Activated CD8-positive, alpha-beta memory T cell treated with anti-CD3 and anti-CD28 coated beads for 1 hour (primary cell): ENCODE measurements around the gene PXYLP1.

Experiments
- DNase-seq, 2 donors: peaks; one replicate each; pipeline ENCODE4 v3.0.0-alpha.2; 2020; ENCODE audit warnings: low read depth in 1 of 2; ENCODE audit errors: extremely low read depth in 1 of 2

The PXYLP1 gene

DNA sequence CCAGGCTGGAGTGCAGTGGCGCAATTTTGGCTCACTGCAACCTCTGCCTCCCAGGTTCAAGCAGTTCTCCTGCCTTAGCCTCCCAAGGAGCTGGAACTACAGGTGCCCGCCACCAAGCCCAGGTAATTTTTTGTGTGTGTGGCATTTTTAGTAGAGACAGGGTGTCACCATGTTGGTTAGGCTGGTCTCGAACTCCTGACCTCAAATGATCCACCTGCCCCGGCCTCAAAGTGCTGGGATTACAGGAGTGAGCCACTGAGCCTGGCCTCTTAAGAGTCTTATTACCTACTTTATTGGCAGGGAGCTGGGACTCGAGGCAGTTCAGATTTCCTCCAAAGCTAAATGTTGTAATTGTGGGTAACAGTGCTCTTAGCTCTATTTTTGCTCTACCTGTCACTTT, 16.4 kb downstream of the PXYLP1 start:
- no peak for DNase-seq

DNA sequence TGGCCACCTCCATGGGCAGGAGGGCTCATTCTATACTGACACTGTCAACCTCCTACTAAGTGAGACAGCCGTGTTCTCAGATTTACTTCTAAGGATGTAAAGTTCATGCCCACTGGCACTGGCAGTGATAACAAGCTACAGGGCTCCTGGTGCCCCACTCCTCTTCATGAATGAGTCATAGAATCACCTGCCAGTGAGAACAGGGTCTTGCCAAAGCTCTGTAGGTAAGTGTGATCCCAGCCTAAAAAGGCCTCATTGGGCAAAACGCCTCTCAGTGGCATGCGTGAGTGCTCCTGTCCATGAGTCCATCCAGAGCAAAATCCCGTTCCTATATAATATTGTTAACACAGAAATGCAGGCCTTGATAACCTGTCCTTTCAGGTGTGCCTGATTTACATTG, 17.4 kb downstream of the PXYLP1 start:
- no peak for DNase-seq

DNA sequence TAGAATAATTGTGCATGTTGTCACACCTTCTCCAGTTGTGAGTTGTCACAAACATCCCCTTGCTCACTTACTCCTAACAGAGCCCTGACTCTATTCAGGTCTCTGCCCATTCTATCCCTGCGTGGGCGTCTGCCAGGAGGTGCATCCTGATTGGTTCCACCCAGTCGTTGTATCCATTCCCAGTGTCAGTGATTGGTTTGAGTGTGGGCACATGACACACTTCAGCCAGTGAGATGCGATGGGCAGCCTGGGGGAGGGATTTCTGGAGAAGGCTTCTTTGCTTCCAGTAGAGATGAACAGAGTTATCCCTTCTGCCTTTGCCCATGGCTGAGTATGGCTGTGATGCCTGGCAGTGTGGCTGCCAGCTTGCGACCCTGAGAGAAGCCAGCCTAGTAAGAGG, 18.7 kb downstream of the PXYLP1 start:
- no peak for DNase-seq

DNA sequence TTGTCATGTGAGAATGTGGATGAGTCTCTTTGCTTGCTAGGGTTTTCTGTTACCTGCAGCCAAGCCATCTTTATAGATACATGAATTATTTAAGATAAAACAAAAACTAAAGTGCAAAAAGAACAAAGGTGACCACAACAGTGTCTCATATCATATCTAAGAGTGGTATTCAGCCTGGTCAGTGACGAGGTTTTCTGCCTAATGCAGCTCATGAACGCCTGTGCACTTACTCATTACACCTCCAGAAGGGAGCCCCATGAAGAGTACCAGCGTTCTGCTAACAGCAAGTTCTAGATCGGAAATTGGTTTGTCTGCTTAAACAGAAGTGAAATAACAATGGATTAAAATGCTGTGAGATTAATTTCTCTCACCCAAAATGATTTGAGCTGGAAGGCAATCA, 19.2 kb downstream of the PXYLP1 start:
- DNase-seq, result no peak

DNA sequence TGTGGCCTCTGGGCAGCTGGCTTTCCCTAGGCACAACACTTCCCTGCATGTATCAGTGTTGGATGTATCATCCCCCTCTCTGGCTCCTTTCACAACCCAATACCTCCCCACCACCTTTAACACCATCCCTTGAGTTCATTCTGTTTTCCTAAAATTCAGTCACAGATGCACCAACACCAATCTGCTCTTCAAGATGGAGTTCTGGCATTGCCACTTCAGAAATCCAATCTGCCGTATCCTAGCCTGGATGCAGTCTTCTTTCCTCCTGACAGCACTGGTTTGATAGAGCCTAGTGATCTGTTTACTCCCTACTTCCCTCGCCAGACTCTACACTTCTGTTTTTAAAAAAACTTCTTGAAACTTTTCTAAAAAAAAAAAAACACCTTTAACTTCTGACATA, 21.7 kb downstream of the PXYLP1 start:
- DNase-seq, result no peak

DNA sequence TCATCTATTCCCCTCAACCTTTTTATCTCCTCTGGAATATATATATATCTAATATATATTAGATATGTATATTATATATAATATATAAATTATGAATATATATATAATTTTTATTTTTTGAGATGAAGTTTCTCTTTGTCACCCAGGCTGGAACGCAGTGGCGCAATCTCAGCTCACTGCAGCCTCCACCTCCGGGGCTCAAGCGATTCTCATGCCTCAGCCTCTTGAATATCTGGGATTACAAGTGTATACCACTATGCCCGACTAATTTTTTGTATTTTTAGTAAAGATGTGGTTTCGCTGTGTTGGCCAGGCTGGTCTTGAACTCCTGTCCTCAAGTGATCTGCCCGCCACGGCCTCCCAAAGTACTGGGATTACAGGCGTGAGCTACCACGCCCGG, 22.2 kb downstream of the PXYLP1 start:
- DNase-seq, result no peak

DNA sequence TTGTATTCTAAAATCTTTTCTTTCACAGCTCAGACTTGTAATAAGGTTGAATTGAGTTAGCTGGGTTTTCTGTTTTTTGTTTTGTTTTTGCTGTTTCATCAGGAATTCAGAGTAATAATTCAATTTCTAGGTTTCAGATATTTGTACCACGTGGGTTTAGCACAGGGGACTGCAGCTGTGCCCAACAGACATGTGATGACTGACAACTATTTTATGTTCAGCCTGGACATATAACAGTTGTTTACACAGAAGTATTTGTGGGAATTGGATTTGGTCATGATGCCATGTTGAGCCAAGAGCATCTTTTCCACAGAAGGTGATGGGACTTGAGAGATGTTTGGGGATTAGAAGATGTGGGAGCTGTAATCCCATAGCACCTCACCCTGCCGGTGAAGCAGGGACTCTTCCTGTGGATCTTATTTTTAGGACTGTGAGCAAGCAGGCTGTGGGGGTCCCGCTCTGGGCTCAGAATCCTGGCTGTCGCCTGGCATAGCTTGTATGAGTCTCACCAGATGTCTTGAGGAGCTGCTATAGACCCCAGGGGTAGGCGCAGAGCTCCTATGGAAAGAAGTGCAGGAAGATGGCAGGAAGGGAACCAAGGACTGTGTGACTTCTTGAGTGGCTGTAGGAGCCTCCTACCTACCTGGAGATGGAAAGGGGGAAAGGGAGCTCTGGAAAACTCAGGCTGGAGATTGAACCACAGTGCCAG, 23.7 kb downstream of the PXYLP1 start:
- DNase-seq, result no peak

DNA sequence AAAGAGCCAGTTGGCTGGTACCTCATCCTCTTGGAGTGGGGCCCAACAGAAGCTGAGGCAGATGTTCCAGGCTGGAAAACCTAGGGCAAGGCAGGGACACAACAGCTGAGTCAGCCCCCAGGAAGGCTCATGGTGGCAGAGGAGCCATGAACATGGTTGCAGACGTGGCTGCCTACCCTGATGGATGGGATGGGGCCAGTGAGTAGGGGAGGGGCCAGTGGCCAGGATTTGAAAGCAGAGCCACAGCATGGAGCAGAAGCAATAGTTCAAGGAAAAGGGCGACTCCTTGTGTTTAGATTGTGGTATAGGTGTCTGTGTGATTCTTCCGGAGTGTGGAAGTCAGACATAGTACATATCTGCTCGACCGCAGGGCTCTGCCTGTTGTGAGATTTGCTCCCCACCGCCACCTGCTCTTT, 24.2 kb downstream of the PXYLP1 start:
- no peak for DNase-seq

DNA sequence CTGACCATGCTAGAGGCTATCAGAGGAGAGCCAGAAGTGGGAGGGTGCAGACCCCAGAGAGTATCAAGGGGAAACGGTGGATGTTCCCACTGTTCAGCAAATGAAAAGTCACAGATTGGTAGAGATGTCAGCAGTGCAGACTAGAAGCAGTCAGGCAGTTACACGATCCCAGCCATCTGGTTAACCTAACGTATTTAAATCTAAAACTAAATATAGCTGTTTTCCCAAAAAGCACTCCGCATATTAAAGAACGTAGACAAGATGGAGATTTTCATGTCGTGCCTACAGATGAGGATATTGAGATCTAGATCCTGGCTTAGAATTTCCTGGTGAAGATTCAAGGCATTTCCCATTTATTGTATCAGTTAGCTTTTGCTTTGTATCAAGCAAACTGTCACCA, 25.2 kb downstream of the PXYLP1 start:
- no peak for DNase-seq

DNA sequence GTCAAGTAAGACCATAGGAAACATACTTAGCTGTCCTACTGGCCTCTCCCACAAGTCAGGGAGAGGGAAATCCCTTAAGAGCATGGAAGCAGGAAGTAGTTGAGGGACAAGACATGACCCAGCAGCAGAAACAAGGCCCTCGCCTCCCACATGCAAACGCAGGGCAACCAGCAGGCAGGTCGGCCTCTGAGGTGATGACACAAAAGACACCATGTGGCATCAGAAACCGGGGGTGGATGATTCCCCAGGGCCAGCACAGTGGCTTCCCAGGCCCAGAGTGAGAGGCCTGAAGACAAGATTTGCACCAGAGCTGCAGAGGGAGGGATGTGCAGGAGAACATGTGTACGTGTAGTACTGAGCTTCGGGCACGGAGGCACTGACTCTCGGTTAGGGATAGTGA, 26.3 kb downstream of the PXYLP1 start:
- DNase-seq, result no peak

DNA sequence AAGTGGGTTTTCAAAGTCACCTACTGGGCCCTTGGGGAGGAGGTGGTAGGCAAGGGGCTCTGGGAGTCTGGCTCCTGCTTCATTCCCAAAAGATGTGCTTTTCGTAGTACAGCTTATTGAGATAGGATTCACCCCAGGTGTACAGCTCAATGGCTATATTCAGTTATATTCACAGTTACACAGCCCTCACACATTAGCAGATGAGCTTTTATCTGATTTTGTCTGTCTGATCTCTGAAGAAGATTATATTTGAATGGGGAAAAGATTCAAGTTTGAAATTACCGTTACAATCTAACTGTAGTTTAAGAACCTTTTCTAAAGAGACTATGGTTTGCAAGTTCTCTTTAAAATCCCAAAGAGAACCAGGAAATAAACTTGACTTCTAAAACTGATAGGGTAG, 27.3 kb downstream of the PXYLP1 start:
- DNase-seq, result no peak

DNA sequence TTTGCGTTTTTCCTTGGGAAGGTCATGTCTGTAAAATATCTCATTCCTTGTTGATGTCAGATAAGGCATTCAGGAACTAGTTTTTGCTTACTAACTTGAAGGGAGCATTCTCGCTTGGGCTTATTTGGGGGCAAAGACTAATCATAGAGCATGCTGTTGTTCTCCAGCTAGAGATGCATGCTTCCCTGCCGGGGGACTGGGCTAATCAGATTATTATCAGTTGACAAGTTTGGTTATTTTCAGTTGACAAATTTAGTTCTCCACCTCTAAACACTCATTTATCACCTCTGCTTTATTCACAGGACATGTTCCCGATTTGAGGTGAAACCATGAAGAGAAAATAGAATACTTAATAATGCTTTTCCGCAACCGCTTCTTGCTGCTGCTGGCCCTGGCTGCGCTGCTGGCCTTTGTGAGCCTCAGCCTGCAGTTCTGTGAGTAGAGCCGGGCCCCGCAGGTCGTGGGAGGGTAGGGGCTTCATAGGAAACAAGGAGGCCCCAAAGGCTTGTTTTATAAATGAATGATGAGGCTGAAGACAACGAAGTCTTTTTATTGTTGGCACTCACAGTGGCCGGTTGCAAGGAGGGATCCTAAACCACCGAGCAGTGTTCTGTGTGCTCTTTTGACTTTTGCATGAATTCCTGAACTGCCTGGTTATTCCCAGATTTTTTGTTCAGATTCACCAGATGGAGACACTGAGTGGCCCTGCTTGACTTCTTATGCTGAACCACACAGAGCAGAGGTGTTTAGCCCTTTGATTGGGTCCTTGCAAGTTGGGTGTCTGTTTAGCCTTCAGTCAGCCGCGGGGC, 28.4 kb downstream of the PXYLP1 start:
- no peak for DNase-seq

DNA sequence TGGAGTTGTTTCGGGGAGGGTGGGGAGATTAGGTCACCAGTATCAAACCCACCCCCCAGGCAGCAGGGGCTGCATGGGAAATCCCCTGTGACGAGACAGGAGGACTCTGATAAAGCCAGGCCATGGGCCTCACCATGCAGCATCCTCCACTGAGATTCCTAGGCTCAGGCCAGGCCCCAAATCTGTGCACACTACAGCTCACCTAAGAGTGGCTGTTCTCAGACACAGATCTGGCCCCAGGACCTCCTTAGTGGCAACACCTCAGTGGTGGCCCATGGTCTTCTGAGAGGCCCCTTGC, 29.0 kb downstream of the PXYLP1 start:
- DNase-seq, result no peak

DNA sequence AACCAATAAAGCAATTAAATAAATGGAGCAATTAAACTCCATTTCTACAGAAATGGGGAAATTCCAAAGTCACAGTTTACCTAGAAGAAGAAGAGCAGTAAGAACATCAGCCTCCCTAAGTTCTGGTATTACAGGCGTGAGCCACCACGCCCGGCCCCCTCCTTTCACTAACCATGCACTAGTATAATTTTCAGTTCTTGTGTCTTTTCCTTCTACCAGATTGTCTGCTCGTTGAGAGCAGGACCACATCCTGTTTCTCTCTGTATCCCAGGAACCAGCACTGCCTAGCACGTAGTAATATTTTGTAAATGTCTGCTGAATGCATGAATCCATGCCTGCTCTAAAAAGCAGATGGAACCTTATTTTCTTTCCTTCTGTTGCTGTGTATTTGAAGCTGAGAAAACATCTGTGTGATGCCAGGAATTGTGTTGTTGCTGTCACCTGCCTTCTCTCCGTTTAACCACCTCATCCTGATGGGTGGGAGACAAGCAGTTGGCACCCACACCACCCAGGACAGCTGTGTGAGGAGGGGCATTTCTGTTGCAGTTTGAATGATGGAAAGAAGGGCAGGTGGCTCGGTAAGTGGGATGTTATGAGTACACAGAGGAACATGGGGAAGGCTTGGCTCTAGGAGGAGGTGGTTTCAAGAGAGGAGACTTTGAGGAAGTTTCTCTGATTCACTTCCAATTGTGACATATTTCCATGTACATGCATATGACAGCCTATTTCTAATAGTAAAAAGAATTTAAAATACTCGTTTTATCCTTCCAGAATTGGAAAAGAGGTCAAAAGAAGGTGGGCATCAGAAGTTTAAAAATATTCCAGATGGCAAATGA, 30.1 kb downstream of the PXYLP1 start:
- DNase-seq, result no peak

DNA sequence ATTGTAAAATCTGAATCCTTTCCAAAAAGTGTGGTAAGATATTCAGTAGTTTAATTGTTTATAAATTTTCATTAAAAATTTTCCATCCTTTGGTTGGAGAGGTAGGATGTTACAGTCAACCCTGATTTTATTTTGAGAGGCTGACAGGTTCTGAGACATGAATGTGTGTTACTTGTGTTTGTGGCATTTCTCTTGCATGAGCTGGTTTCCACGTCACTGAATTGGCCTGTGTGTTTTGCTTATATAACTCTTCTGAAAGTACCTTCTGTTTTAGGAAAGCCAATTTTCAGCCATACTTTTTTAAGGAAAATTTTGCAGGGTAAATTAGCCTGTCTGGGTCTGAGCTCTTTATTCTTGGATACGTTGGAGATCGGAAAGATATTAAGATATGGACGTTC, 30.7 kb downstream of the PXYLP1 start:
- DNase-seq, result no peak

DNA sequence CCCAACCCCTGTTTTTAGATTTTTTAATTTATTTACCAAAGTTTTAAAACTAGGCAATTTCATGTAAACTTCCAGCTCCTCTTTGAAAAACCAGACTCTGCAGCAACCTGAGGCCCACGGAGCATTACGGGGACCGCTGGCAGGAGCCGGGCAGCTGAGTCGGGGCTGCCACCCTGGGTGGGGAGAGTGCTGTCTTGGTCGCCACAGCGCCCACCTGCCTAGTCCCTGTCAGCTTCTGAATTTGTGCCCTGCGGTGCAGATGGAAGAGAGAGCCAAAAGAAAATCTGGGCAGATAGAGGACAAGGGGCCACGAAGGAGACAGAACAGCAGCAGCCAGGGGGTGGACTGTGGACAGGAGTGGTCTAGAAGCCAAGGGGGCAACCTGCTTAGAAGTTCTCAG, 34.6 kb downstream of the PXYLP1 start:
- DNase-seq, result no peak

DNA sequence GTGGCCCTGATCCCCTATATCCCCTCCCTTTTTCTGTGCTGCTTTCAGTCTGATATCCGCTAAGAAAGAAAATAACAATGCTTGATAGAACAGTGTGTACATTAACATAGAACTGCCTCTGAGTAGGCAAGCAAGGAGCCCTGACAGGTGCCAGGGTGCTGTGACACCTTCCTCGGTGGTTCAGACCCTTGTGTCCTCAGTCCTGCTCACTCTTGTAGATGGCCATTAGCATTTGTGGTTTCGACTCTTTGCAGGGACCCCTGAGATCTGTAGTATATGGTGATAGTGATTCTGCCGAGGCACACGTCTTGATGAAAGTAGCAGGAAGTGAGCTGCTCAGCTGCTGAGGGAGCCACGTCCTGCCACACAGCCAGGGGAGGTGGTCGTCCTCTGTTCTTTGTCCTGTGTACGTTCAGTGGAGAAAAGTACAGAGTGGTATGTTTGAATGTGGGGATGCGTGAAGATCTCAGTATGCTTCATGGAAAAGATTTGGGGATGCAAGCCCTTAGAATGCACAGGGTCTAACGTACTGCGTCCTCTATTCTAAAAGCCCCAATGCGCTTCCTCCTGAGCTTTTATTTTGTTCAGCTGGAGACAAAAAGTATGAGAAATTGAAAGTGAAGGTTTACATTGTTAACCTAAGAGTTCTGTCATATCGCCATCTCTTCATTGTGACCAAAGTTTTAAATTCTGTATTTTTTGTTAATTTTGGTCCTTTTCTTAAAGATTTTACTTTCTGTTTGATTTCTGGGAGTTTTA, 35.4 kb downstream of the PXYLP1 start:
- DNase-seq, result no peak

DNA sequence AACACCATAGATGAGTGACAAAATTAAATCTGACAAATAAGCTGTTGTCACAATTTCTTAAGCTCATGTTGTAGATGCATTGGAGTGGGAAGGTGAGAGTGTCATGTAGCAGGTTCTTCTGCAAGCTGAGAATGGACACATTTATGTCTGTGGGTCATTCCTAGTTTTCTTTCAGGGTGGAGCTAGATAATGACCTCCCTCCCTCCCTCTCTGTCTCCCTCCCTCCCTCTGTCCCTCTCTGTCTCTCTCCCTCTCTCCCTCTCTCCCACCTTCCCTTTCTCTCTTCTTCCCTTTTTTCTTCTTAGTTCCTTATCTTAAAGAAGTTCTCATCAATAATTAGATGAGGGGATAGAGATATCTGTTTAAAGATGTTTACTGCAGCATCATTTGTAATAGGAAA, 36.0 kb downstream of the PXYLP1 start:
- DNase-seq, result no peak

DNA sequence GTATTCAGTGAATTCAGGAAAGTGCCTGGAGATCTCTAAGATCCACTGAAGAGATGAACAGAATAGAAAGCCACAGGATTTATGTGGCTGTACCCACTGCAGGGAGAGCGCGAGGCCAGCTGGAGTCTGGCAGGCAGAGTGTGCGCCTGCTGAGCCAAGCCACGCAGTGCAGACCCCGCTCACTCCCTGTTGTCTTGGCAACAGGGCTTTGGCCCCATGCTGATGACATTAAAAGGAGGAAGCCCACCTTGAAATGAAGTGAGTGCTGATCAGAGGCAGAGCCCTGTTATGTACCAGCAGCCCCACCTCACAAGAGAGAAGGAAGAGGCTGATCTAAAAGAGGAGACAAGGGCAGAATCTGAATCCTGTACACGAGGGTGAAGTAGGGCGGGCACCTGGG, 36.7 kb downstream of the PXYLP1 start:
- DNase-seq, result no peak

DNA sequence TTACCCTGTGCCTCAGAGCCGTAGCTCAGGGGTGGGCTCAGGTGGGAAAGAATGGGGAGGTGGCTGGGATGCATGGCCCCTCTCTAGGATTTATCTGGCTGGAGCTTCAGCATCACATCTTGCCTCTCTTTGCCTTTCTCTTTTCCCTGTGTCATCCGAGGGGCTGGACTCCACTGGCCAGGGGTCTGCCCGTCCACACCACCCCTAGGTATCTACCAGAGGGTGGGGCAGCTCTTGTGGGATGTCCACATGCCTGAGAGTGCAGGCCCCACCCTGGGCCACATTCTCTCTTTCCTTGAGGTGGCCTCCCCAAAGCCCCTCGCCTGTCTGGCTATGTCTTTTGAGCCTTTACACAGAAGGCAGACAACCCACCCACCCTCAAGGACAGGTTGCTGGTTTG, 37.2 kb downstream of the PXYLP1 start:
- no peak for DNase-seq

DNA sequence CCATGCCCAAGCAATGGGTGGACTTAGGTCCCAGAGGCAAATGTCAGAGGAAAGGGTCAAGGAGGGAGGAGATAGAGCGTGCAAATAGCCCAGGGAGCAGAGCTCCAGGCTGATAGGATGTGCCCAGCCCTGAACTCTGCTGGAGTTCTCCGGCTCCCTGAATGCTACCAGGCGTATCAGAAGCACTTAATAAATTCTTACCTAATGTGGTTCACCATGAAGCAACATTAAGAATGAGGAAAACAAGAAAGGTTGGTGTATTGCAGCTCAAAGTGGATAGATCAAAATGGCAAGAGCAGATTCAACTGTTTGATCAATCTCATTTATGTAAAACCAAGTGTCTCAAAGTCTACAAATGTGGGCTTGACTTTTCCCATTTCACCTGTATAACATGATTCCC, 38.3 kb downstream of the PXYLP1 start:
- DNase-seq, result no peak
